Activated CD8-positive, alpha-beta memory T cell treated with anti-CD3 and anti-CD28 coated beads for 48 hours (primary cell): Measurements from ENCODE around the gene SPTBN5.

Source experiments
- DNase-seq, 3 experiments: peaks; one replicate each; pipeline ENCODE4 v3.0.0-alpha.2; 2020; ENCODE audit warnings: low read depth in 2 of 3, low spot score in 2 of 3

The SPTBN5 gene

GRCh38 chr15:41868321-41868720, 25.5 kb downstream of the SPTBN5 start:
- DNase-seq: no peak

- DNase-seq: no peak
Observed at GRCh38 chr15:41866872-41867579, 26.8 kb downstream of the SPTBN5 start.

DNA sequence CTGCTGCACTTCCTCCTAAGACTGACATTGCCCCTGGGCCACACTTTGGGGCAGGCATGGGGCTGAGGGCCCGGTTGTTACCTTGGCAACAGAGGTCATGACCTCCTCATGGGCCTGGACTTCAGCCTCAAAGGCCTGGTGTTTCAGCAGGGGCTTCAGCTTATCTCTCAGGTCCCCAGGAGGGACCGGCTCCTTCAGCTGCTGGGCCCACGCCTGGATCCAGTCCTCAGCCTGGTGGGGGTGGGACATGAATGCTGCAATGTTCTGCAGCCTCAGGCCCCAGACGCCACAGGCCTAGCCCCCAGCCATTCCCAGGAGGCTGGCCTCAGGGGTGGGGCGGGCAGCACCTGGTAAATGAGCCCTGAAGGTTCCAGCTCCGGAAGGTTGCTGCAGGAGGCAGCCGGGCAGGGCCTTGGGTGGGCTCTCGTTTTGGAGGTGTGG, 27.6 kb downstream of the SPTBN5 start:
- no peak for DNase-seq

DNA sequence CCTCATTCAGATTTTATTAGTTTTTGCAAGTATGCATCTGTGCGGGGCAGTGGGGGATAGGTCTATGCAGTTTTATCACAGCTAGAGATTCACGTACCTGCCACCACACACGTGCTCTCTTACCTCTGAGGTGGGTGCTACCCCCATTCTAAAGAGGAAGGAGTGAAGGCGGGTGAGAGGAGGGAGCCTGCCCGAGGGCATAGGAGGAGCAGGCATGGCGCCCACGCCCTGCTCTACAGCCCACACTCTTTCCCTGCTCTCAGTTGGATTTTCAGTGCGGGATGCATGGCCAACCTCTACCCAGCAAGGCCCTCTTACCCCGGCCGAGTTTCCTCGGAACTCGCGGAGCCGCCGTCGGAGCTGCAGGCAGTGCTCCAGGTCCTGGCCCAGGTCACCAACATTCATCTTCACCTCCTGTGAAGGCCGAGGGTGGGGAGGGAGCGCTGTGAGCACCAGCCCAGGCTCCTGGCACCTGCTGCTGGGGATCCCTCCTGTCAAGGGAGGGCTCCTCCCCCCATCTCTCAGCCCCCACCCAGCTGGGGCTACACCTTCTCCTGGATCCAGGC, 28.3 kb downstream of the SPTBN5 start:
- DNase-seq: no peak

DNA sequence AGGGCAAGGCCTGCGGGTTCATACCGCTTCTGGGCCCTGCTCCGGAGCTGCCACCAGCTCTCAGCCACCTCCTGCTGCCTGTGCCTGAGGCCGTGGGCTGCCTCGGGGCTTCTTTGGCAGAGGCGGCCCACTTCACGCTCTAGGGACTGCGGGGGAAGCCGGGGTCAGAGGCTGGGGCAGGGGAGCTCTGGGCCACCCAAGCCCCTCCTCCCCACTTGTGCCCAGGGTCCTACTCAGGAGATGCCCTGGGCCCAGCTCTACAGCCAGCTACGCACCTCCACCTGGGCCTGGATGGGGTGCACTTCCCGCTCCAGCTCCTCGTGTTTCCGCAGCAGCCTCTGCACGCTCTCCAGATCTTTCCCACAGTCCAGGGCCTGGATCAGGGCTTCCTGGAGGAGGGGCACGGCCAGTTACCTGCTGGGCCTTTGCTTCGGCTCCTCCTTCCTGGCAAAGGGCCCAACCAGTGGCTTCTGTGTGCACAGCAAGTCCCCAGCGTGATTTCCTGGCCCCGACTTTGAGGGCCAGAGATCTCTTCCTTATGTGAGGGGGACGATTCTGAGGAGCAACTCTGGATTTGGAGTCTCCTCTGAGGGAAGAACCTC, 31.2 kb downstream of the SPTBN5 start:
- no peak for DNase-seq

GRCh38 chr15:41861736-41862356, 32.0 kb downstream of the SPTBN5 start:
- DNase-seq: no peak

DNA sequence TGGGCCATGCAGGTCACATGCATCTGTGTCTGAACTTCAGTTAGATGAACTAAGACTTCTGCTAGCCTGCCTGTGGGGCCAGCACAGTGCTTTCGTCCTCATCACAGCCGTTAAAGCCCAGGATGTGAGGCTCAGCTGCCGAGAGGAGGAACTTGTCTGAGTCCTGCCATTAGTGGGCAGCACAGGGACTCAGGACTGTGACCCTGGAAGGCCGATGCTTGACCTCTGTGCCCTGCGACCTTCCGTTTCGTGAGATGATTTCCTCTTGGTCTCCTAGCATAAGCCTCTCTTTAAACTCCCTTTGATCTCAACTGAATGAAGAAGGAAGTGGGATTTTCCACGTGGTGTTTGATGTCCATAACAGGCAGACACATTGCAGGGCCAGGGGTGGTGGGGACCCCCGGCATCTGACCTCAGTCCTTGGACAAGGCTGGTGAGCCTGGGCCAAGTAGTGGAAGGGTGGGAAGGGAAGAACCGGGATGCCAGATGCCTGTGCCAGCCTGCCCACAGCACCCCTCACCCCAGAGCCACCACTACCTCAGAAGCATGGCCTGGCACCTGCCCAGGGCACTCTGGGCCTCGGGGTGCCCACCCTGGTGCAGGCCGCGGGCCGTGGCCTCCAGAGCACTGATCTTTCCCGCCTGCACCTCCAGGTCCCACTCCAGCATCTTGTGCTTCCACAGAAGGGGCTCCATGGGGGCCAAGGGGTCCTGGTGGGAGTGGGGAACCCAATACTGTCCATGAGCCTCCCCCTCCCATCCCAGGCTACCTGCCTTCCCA, 33.6 kb downstream of the SPTBN5 start:
- DNase-seq: no peak

DNA sequence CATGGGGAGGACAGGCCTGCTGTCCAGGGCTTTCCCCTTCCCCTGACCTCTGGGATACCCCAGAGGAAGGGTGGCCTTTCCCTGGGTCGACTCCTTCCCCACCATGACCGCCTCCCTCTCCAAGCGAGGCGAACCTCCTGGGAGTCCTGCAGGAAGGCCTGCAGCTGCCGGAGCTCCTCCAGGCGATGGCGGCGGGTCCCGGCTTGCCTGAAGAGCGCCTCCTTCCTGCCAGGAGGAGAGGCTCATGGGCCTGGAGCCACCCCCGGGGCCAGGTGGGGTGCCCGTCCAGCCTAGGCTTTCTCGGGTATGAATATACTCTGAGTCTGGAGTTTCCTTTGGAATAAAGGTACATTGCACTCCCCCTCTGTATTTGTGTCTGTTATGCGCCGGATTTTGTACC, 35.1 kb downstream of the SPTBN5 start:
- no peak for DNase-seq

DNA sequence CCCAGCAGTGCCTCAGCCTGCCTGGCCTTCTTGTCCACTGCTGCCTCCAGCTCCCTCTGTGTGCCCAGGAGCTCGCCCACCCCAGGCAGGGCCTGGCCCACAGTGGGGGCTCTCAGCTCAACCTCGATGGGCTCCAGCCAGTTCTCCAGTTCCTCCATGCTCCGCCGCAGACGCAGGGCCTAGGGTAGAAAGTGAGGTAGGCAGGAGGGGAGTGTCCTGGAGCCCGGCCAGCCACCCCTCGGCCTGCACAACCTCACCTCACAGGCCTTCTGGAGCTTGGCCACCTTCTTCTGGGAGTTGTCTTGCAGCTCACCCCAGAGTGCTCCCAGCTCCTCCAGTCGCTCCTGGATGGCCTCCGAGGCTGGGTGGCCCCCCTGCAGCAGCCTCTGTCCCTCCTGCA, 36.5 kb downstream of the SPTBN5 start:
- no peak for DNase-seq

DNA sequence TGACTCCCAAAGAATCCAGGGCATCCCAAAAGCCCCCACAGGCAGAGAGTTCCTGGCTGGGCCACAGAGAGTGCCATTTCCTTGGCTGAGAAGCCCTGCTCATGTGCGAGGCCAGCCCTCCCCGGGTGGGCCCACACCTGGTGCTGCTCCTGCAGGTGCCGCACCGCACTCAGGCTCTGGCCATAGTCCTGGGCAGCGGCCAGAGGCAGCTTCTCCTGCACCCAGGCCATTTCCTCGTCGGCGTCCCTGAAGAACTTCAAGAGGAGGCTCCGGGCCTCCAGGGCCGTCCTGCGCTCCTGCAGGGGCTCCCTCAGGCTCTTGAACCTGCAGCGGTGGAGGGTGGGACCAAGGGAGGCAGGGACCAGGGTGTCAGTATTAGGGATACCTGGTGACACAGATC, 37.1 kb downstream of the SPTBN5 start:
- no peak for DNase-seq

DNA sequence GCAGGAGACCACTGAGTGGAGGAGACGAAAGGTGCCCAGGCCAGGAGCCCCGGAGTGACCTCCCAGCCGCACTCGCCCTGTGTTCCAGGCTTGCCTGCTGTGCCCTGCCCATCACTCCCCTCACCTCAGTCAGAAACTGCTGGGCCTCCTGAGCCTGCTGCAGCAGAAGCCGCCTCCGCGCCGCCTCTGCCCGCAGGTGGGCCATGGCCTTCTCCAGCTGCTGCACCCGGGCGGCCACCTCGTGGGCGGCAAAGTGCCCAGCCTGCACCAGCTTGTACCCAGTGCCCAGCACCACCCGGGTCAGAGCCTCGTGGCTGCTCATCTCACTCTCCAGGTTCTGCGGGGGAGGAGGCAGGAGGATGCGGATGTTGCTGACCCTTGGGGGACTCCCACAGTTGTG, 37.6 kb downstream of the SPTBN5 start:
- DNase-seq: no peak

DNA sequence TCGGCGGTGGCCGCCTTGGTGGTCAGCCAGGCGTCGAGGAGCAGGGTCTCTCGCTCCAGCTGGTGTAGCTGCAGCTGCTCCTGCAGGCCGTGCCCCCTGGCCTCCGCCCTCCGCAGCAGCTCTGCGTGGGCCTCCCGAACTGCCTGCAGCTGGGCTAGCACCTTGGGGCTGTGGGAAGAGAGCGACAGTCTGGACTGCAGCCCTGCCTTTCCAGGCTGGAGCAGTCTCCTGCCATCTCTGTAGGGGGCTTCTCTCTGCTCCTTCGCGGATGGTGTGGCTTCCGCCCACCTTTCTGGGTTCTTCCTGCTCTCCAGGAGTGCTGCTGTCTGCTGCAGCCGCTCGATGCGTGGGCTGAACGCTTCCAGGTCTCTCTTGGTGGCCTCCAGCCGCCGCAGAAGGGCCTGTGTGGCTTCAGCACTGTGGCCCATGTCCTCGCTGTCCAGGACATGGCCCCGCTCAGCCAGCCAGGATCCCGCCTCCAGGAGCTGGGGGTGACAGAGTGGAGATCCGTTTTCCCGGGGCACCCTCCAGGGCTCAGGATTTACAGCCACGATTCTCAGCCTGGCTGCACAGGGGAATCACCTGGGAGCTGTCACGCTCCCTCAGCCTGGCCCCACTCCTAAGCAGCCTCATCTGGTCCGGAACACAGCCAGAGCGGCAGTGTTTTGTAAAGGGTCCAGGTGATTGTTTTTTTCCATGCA, 38.4 kb downstream of the SPTBN5 start:
- DNase-seq: no peak

DNA sequence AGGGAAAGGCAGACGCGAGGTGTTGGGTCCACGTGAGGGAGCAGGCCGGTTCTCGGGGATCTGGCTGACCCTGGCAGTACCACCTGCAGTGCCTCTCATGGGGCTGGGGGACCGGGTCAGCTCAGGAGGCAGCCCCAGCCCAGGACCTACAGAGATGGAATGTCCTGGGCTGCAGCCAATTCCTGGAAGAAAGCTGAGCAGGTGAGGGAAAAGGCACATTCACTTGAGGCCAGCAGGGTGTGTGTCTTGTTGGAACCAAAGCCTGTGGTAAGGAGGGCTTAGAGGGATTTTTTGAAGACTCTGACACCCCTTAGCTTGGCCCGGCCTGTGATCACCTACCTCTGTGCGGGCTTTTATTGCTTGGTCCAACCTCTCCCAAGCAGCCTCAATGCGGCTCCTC, 39.4 kb downstream of the SPTBN5 start:
- DNase-seq: no peak

DNA sequence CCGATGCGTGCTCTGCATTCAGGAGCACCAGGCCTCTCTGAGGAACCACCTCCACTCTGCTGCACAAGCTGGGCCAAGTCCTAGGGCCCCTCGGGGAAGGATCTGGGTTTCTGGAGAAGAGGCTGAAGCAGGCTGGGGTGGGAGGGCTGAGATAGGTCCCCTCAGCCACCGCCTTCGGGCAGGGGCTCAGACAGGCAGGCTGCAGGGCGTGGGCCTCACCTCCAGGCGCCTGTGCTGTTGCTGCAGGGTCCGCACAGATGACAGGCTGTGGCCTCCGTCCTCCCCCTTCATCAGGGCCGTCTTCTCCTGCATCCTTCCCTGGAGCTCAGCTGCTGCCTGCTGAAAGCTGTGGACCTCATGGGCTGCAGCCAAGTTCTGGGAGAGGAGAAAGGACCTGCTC, 40.0 kb downstream of the SPTBN5 start:
- DNase-seq: no peak

GRCh38 chr15:41852736-41853590, 40.9 kb downstream of the SPTBN5 start:
- DNase-seq: no peak

DNA sequence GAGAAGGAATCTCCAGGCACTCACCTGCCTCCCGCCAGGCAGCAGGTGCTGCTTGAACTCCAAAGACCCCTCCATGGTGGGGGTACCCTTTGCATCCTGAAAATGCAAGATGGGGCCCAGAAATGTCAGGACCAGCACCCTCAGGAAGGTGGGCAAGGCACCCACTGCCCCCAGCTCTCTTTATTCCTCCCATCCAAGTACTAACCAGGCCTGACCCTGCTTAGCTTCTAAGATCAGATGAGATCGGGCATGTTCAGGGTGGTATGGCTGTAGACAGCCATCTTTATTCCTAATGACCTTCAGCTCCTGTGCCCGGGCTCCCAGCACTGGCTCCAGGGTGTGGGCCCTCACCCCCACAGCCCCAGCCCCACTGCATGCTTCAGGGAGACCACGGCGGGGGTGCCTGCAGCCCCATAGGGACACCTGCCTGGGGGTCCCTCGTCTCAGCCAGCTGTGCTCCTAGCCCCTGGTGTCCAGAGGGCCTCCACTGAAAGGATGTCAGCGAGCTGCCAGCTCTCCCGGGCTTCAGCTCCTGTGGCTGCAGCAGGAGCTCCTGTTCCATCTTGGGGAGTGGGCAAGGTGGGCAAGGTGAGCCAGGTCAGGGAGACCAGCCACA, 42.0 kb downstream of the SPTBN5 start:
- no peak for DNase-seq

DNA sequence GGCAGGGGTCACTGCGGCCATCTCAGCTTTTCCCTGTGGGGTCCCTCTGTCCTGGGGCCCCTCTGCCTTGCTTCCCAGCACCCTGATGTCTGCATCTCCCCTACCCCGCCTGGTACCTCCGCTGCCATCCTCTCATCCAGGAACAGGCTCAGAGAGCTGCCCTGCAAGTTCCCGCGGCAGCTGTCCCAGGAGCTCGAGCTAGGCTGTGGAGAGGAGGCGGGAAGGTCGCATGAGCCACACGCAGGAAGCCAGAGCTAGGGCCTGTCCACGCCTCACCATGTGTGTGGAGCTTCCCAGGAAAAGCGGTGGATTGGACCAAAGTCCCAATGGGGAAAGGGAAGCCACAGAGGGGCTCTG, 42.7 kb downstream of the SPTBN5 start:
- DNase-seq: no peak

- no peak for DNase-seq
Observed at GRCh38 chr15:41850482-41851166, 43.2 kb downstream of the SPTBN5 start.

- no peak for DNase-seq
Observed at GRCh38 chr15:41849861-41850260, 44.0 kb downstream of the SPTBN5 start.
